K562 (cell line): ENCODE results near the gene MYH7B. TPM values are rescaled to one million over a fixed set of nuclear protein-coding genes. Genes with fewer than 3 reads are reported as not detected.

Experiments
- ATAC-seq: fragments of 200-7000 bp; cut with Tn5 transposase; 3 replicates; pipeline ENCODE4 v1.9.1; 2020; ENCODE audit warnings: moderate library complexity
- BruUV-seq: library from RNA; stranded (reverse); fragments of 400-500 nt; replicated peaks from 2 replicates; lab custom pipeline; 2021; lab: Mats Ljungman, UMichigan
- CTCF ChIA-PET: fragments of 300-600 bp; formaldehyde crosslinking; extraction: SDS; loops from one replicate; lab custom pipeline; 2021; ENCODE audit warnings: low intra/inter-chr PET ratio; lab: Yijun Ruan, JAX
- POLR2A ChIA-PET: fragments of 300-600, 350-650 bp; sonication (Branson Sonifier 250); formaldehyde crosslinking; extraction: SDS; loops from one replicate; lab custom pipeline; 2021; ENCODE audit warnings: antibody characterized with exemption, inconsistent platforms; lab: Yijun Ruan, JAX
- DNase-seq, 4 experiments: peaks; one replicate each; pipeline versions ENCODE4 v3.0.0 to v3.0.0-alpha.2; 2011 to 2018; ENCODE audit warnings: low spot score in 3 of 4, mixed read lengths in 3 of 4; ENCODE audit errors: extremely low read depth in 1 of 4
- FAIRE-seq: peaks from 2 replicates; lab custom pipeline; 2011; peaks lifted over from hg19 to GRCh38; lab: Jason Lieb, UNC
- H2AFZ ChIP-seq: 2 replicates; pipeline ENCODE4 v1.6.0; 2011; ENCODE audit warnings: low read depth, low read length, control low read depth, inconsistent platforms
- H3K27ac ChIP-seq: fragments of 200-600 bp; 3 replicates; pipeline ENCODE4 v1.8.0; 2011; ENCODE audit warnings: low read depth, mild to moderate bottlenecking, control low read depth, inconsistent platforms, low read length, moderate library complexity, mixed read lengths; ENCODE audit errors: extremely low read depth
- H3K27me3 ChIP-seq, 2 experiments: fragments of 300-600 bp in 1 of 2; 2 replicates in 1 of 2; 3 replicates in 1 of 2; pipeline versions ENCODE4 v1.6.0 to v1.8.0; 2011; ENCODE audit warnings: inconsistent platforms in 2 of 2, low read length in 2 of 2, mild to moderate bottlenecking in 1 of 2, mixed read lengths in 1 of 2, moderate library complexity in 1 of 2; ENCODE audit not compliant: control insufficient read depth in 2 of 2, insufficient read depth in 2 of 2
- H3K36me3 ChIP-seq: fragments of 300-600 bp; 3 replicates; pipeline ENCODE4 v1.8.0; 2011; ENCODE audit warnings: mild to moderate bottlenecking, low read length, inconsistent platforms; ENCODE audit not compliant: control insufficient read depth, insufficient read depth
- H3K4me1 ChIP-seq, 2 experiments: fragments of 200-600 bp in 1 of 2; replicated peaks in 1 of 2; 2 replicates in 1 of 2; 3 replicates in 1 of 2; pipeline versions ENCODE4 v1.5.1 to v1.8.0; 2011; ENCODE audit warnings: inconsistent platforms in 2 of 2, low read length in 2 of 2, mild to moderate bottlenecking in 1 of 2, mixed read lengths in 1 of 2, moderate library complexity in 1 of 2; ENCODE audit not compliant: control insufficient read depth in 2 of 2, insufficient read depth in 2 of 2
- H3K4me2 ChIP-seq: 2 replicates; pipeline ENCODE4 v1.6.1; 2011; ENCODE audit warnings: low read length, control low read depth, inconsistent platforms, mixed read lengths; ENCODE audit not compliant: insufficient read depth
- H3K4me3 ChIP-seq: fragments of 200-600 bp; sonication (generic), shearing (Covaris generic); 2 replicates; pipeline ENCODE4 v1.5.1; 2016; ENCODE audit warnings: control low read depth, inconsistent platforms
- H3K79me2 ChIP-seq: fragments of 200-600 bp; 3 replicates; pipeline ENCODE4 v1.8.0; 2011; ENCODE audit warnings: low read length, inconsistent platforms; ENCODE audit not compliant: control insufficient read depth, insufficient read depth
- H3K9ac ChIP-seq, 2 experiments: 2 replicates each; pipeline versions ENCODE4 v1.6.0 to v1.6.1; 2011; ENCODE audit warnings: low read depth in 2 of 2, low read length in 2 of 2, control low read depth in 1 of 2, inconsistent platforms in 1 of 2, mild to moderate bottlenecking in 1 of 2, mixed read lengths in 1 of 2; ENCODE audit not compliant: insufficient read depth in 1 of 2
- H3K9me1 ChIP-seq: one replicate; pipeline ENCODE4 v1.6.0; 2011; ENCODE audit warnings: inconsistent platforms, mild to moderate bottlenecking, low read length, moderate library complexity; ENCODE audit not compliant: control insufficient read depth, insufficient read depth
- H3K9me3 ChIP-seq: replicated peaks from 2 replicates; pipeline ENCODE4 v1.5.1; 2011; ENCODE audit warnings: low read depth, low read length, inconsistent platforms; ENCODE audit not compliant: control insufficient read depth, insufficient read depth
- H4K20me1 ChIP-seq: replicated peaks from 2 replicates; pipeline ENCODE4 v1.6.1; 2011; ENCODE audit warnings: low read length, inconsistent platforms, mixed read lengths; ENCODE audit not compliant: control insufficient read depth, insufficient read depth
- ARHGAP35 ChIP-seq: fragments of 450-650 bp; IDR thresholded peaks from 2 replicates; pipeline ENCODE4 v1.6.1; 2018; ENCODE audit not compliant: partially characterized antibody
- ARID2 ChIP-seq: fragments of 450-650 bp; IDR thresholded peaks from 2 replicates; pipeline ENCODE4 v1.6.1; 2017; ENCODE audit warnings: antibody characterized with exemption, mild to moderate bottlenecking
- ARID3B ChIP-seq: fragments of 250-450 bp; sonication (Bioruptor Pico); IDR thresholded peaks from 2 replicates; pipeline ENCODE4 v1.4.0; 2020; ENCODE audit warnings: borderline replicate concordance
- CEBPG ChIP-seq, 3 experiments: fragments of 200-800 bp in 1 of 3; sonication (Bioruptor generic) in 1 of 3; sonication (generic) in 1 of 3; formaldehyde crosslinking in 1 of 3; IDR thresholded peaks in 2 of 3; conservative IDR thresholded peaks in 1 of 3; 2 replicates each; pipeline versions ENCODE4 v1.6.1 to v1.8.0; 2016 to 2022; ENCODE audit warnings: missing compliant biosample characterization in 2 of 3, missing genetic modification characterization in 2 of 3, mild to moderate bottlenecking in 1 of 3, missing genetic modification reagents in 1 of 3
- CHD1 ChIP-seq: fragments of 200-600 bp; sonication (generic); IDR thresholded peaks from one replicate; pipeline ENCODE4 v1.6.1; 2012; ENCODE audit warnings: mild to moderate bottlenecking, moderate library complexity, low read length, inconsistent platforms
- FOXA1 ChIP-seq: fragments of 450-650 bp; IDR thresholded peaks from 2 replicates; pipeline ENCODE4 v1.6.1; 2016; ENCODE audit warnings: mild to moderate bottlenecking, borderline replicate concordance
- HDAC1 ChIP-seq, 2 experiments: fragments of 450-650 bp; IDR thresholded peaks; 2 replicates each; pipeline ENCODE4 v1.6.1; 2016 to 2017; ENCODE audit warnings: inconsistent platforms in 1 of 2, mild to moderate bottlenecking in 1 of 2, moderate library complexity in 1 of 2
- MTA2 ChIP-seq: fragments of 450-650 bp; IDR thresholded peaks from 2 replicates; pipeline ENCODE4 v1.6.1; 2016; ENCODE audit warnings: low read depth
- POLR3G ChIP-seq: IDR thresholded peaks from 2 replicates; pipeline ENCODE4 v1.6.1; 2011; ENCODE audit not compliant: insufficient read length, insufficient replicate concordance; ENCODE audit errors: extremely low read depth
- SMARCA4 ChIP-seq: fragments of 450-650 bp; IDR thresholded peaks from 2 replicates; pipeline ENCODE4 v1.6.1; 2016
- XRCC4 ChIP-seq: IDR thresholded peaks from one replicate; pipeline ENCODE4 v1.6.1; 2011; ENCODE audit not compliant: insufficient read depth, insufficient read length; ENCODE audit errors: extremely low read depth
- ZNF583 ChIP-seq: fragments of 250-450 bp; sonication (Bioruptor Pico); IDR thresholded peaks from 2 replicates; pipeline ENCODE4 v1.4.0; 2020
- WGBS: fragments of 100-300 bp; shearing (Covaris generic); methylation state at CpG from one replicate; pipeline ENCODE4 v1.1.6; 2016; ENCODE audit warnings: low coverage, mixed read lengths; ENCODE audit not compliant: insufficient coverage; ENCODE audit errors: missing lambda C conversion rate; 5-methylcytosine and 5-hydroxymethylcytosine counted together
- in situ Hi-C: fragments of 300-500 bp; cut with MboI; formaldehyde crosslinking; loops from 4 replicates; pipeline ENCODE4 v1.15.0; 2018; ENCODE audit warnings: inconsistent platforms, mixed read lengths
- intact Hi-C: fragments of 100-400 bp; cut with micrococcal nuclease; formaldehyde crosslinking; loops from 2 replicates; pipeline ENCODE4 v1.14.2; 2022
- polyA plus RNA-seq, 8 experiments: library from polyadenylated mRNA; depleted of rRNA in 4 of 8; stranded (reverse) in 5 of 8; unstranded in 3 of 8; fragments of >200 nt; fragmentation: Nextera tagmentation in 2 of 8; fragmentation: Illumina TruSeq in 1 of 8; extraction: Ambion mirVana in 2 of 8; extraction: Trizol in 1 of 8; gene quantifications; 2 replicates each; pipeline versions ENCODE4 v1.2.1 to v1.2.3, GENCODE V29; 2011 to 2014; ENCODE audit warnings: inconsistent platforms in 1 of 8, missing spikeins in 1 of 8
- total RNA-seq, 7 experiments: library from RNA; depleted of rRNA in 6 of 7; stranded (reverse); fragments of >200 nt in 6 of 7; fragmentation: Illumina TruSeq in 2 of 7; extraction: Trizol in 2 of 7; gene quantifications; 2 replicates each; pipeline versions ENCODE4 v1.2.1 to v1.2.3, GENCODE V29; 2011 to 2021; ENCODE audit warnings: low replicate concordance in 1 of 7

The MYH7B gene
- total and polyA plus RNA-seq, 9 of the 15 experiments (the other 6 are each of a cell fraction or from before 2014, with no cell fraction given), result 0.07 to 0.34 (median 0.13) TPM; not detected in 3

DNA sequence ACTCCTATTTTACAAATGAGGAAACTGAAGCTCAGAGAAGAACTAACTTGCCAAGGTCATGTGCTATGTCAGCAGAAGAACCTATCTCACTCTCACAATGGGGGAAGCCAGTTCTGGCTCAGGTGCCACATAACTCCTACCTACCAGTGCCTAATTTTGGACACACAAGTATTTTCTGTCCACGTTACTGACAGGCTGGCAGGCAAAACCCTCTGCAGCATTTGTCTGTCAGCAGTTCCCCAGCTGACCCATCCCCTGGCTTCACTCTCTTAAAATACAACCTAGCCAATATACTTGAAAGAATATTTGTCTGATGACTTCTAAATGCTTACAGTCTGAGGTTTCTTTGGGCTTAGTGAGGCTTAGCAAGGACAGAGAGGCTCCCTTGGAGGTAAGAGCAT is 15.6 kb upstream of the MYH7B start (continued):
- TF ChIP-seq FOXA1 (no peak), ZNF583 (CRISPR knock-in tag) (no peak), ARID2 (no peak), ARID3B (CRISPR knock-in tag) (no peak)

GRCh38 chr20:34941226-34941625 is 14.4 kb upstream of the MYH7B start:
- in situ Hi-C loops (no loop called here), intact Hi-C loops (no loop called here)
- FAIRE-seq (no peak), ATAC-seq (no peak), DNase-seq (no peak)
- Histone ChIP-seq H3K36me3 (peaks cover 88% of the 10 kb centered on the region), H3K27ac (no peak overlapping the region), H3K79me2 (no peaks in the 10 kb centered on the region), H3K4me1 (no peaks in the 10 kb centered on the region), H2AFZ (no peak overlapping the region), H3K9me3 (no peaks in the 10 kb centered on the region), H4K20me1 (no peaks in the 10 kb centered on the region), H3K27me3 (no peaks in the 10 kb centered on the region), H3K4me2 (no peak overlapping the region), H3K4me3 (no peak overlapping the region), H3K9me1 (no peaks in the 10 kb centered on the region), H3K9ac (no peak overlapping the region)
- BruUV-seq, result no TSS peak
- 100% methylated on average over 2 of the region's 4 CpGs for WGBS
- CTCF ChIA-PET, result no interaction called here
- POLR2A ChIA-PET, result interaction anchor here (0.5 to 0.9 kb wide), 3 partner anchors 9 to 29 kb away, joined by 3 to 6 read pairs (median 3); no protein-coding TSS in a partner anchor
- TF ChIP-seq CHD1 (no peak), POLR3G (no peak), XRCC4 (no peak), CEBPG (CRISPR knock-in tag; IDR thresholded peaks at IDR 0.05) (no peak), CEBPG (tag; conservative IDR thresholded peaks at IDR 0.05 in 1 of 2, IDR thresholded peaks at IDR 0.05 in 1 of 2) (no peak), HDAC1 (IDR thresholded peaks at IDR 0.05) (no peak), MTA2 (no peak), SMARCA4 (no peak), ARHGAP35 (no peak)
- TF ChIP-seq, all 486 proteins: peak for 0
